Measurements from ENCODE around the gene AWAT2. TPM values are rescaled to one million over a fixed set of nuclear protein-coding genes. Genes with fewer than 3 reads are reported as not detected.

The AWAT2 gene
- total RNA-seq, 1 experiment from 2014 or later: not detected

DNA sequence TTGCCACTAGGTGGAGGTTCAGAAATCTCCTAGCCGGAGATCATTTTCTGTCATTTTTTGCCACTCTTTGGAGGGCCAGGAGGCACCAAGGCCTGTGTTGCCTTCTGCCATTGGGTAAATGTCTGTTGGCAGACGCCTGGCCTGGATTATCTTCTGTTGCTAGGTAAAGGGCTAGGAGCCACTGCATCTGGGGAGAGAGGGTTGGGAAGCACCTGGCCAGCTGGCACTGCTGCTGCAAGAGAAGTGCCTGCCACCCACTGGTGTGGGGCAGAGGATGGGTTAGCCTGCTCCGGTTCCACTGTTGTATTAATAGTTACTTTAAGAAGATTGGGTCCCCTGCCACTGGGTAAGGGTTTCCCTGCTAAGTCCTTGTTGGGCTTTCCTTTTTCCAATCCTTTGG is 58.1 kb downstream of the AWAT2 start:
- POLR2A ChIA-PET: no interaction called here
- ATAC-seq: no peak
- CTCF ChIA-PET: no interaction called here
- DNase-seq (ENCODE audit: low spot score): no peak
- Mint-ChIP-seq H3K4me3 (no peak overlapping the region), H3K27ac (no peak overlapping the region), H3K36me3 (peaks cover 8% of the 10 kb centered on the region; the same call in 1 of the 2 replicates), H3K4me1 (no peaks in the 10 kb centered on the region; the same call in 1 of the 2 replicates), H3K9me3 (peaks cover 3% of the 10 kb centered on the region), H3K27me3 (ENCODE audit: low read depth) (no peaks in the 10 kb centered on the region)
- TF ChIP-seq EMX1 (CRISPR knock-in tag; IDR thresholded peaks at IDR 0.05): no peak
- no peak for TF ChIP-seq ESRRA (CRISPR knock-in tag; IDR thresholded peaks at IDR 0.05; ENCODE audit: borderline replicate concordance)
- TF ChIP-seq GRHL2 (CRISPR knock-in tag; IDR thresholded peaks at IDR 0.05; ENCODE audit: insufficient replicate concordance, severe bottlenecking): no peak
- TF ChIP-seq, protein P1, sequence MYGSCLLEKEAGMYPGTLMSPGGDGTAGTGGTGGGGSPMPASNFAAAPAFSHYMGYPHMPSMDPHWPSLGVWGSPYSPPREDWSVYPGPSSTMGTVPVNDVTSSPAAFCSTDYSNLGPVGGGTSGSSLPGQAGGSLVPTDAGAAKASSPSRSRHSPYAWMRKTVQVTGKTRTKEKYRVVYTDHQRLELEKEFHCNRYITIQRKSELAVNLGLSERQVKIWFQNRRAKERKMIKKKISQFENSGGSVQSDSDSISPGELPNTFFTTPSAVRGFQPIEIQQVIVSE (CRISPR knock-in tag; IDR thresholded peaks at IDR 0.05; ENCODE audit: borderline replicate concordance): no peak
- no peak for TF ChIP-seq MXD4 (CRISPR knock-in tag; IDR thresholded peaks at IDR 0.05; ENCODE audit: borderline replicate concordance)
- TF ChIP-seq, protein P2, sequence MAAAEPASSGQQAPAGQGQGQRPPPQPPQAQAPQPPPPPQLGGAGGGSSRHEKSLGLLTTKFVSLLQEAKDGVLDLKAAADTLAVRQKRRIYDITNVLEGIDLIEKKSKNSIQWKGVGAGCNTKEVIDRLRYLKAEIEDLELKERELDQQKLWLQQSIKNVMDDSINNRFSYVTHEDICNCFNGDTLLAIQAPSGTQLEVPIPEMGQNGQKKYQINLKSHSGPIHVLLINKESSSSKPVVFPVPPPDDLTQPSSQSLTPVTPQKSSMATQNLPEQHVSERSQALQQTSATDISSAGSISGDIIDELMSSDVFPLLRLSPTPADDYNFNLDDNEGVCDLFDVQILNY (CRISPR knock-in tag; IDR thresholded peaks at IDR 0.05): no peak
- TF ChIP-seq FOXP1 (CRISPR knock-in tag; IDR thresholded peaks at IDR 0.05; ENCODE audit: borderline replicate concordance): no peak
- no peak for TF ChIP-seq TEAD1 (CRISPR knock-in tag; IDR thresholded peaks at IDR 0.05)
- no peak for TF ChIP-seq ZNF425 (CRISPR knock-in tag; conservative IDR thresholded peaks at IDR 0.05)
- TF ChIP-seq ZNF532 (CRISPR knock-in tag; IDR thresholded peaks at IDR 0.05; ENCODE audit: borderline replicate concordance): no peak
- TF ChIP-seq GABPB1 (CRISPR knock-in tag; IDR thresholded peaks at IDR 0.05): no peak

Small RNA genes lying within 50 kb of the gene (microRNA-seq; reads per million reads assigned to microRNA genes)
- 8.4 reads per million, percentile 23 among the genes with 10 or more reads in this experiment for gene MIR676 (ENCODE audit: borderline number of aligned reads)

Other genes with a start within 250 kb of the AWAT2 start
- 0.13 to 0.18 TPM (median 0.14 TPM) in 3 replicates for gene OTUD6A, start 12.5 kb upstream of the AWAT2 start, total RNA-seq (2021)
- gene IGBP1, start 83.5 kb upstream of the AWAT2 start, total RNA-seq (2021): 38.9 to 46.5 TPM (median 45.3 TPM) in 3 replicates
- gene DGAT2L6, start 127.5 kb upstream of the AWAT2 start, total RNA-seq (2021): not detected in 3 replicates
- gene AWAT1, start 184.7 kb upstream of the AWAT2 start, total RNA-seq (2021): not detected in 3 replicates
- 0.11 to 0.16 TPM in 2 of 3 replicates, not detected in the other for gene P2RY4, start 210.3 kb upstream of the AWAT2 start, total RNA-seq (2021)
- not detected in 3 replicates for gene ARR3, start 218.4 kb upstream of the AWAT2 start, total RNA-seq (2021)
- not detected in 3 replicates for gene RAB41, start 232.2 kb upstream of the AWAT2 start, total RNA-seq (2021)
- gene PDZD11, start 240.0 kb upstream of the AWAT2 start, total RNA-seq (2021): 27.0 to 32.2 TPM (median 27.8 TPM) in 3 replicates
- gene KIF4A, start 240.2 kb upstream of the AWAT2 start, total RNA-seq (2021): 34.9 to 36.2 TPM (median 35.5 TPM) in 3 replicates